Nucleus accumbens (tissue), 56 donors: ENCODE measurements around the gene PCGF3.

Experiments
- DNase-seq, 56 donors: peaks; one replicate each; lab custom pipeline; 2025; lab: John Stamatoyannopoulos, UW

The PCGF3 gene

DNA sequence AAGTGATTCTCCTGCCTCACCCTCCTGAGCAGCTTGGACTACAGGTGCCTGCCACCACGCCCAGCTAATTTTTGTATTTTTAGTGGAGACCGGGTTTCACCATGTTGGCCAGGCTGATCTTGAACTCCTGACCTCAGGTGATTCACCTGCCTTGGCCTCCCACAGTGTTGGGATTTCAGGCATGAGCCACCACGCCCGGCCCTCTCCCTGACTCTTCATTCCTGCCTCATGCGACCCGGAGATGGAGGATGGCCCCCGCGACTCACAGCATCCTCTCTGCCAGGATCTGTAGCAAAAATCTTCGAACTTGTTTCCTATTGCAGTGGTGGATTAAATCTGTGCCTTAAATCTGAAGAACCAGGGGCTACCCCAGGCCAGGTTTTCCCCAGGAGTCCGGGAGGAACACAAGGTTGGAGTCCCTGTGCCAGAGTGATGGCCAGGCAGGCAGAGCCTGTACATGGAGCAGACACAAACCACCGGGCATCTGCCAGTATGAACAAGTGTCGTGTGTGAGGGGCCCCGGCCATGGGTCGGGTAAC, 108.7 kb downstream of the PCGF3 start:
- no peak for DNase-seq

- DNase-seq, result no peak
Observed at GRCh38 chr4:815464-816146, 110.0 kb downstream of the PCGF3 start.

GRCh38 chr4:818106-818921, 112.7 kb downstream of the PCGF3 start:
- DNase-seq, result no peak

DNA sequence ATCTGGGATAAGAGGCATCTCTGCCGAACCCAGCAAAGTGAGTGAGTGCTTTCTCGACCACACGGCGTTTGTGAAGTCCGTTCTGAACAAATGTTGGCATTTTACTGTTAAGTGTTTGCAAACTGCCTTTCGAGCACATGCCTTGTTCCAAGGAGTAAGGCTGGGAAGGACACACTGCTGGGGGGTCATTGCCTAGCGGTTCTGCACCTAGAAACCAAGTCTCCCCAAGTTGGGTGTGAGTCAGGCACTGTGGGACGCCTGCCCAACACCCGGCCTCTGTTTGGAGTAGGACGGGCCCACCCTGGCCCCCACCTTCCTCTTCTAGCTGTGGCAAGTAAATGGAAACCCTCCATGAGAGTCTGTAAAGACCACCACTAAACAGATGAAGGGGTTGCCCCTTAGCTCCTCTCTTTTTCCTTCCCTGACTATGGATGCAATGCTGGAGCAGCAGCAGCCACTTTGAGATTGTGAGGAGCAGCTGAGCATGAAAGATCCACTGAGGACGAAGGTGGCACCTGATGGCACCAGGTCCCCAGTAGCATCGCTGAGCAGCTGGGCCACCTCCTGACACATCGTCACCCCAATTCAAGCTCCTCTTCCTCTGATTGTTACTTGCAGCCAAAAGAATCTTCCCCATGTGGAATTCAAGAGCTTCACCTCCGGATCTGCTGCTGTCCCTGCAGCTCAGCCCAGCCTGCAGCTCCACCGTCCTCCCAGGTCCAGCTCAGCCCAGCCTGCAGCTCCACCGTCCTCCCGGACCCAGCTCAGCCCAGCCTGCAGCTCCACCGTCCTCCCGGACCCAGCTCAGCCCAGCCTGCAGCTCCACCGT, 114.0 kb downstream of the PCGF3 start:
- DNase-seq, result no peak
